Sciatic nerve (tissue), 2 donors: ENCODE results near the gene LRMDA. TPM values are rescaled to one million over a fixed set of nuclear protein-coding genes. Genes with fewer than 3 reads are reported as not detected.
"Not testable (repeated sequence)": the region's sequence is repeated elsewhere in the genome, so short reads cannot be mapped to it uniquely, and the experiment has no call there.

ENCODE experiments used
- ATAC-seq: fragments of 200-7000 bp; cut with Tn5 transposase; one replicate; pipeline ENCODE4 v1.9.1; 2020; ENCODE audit warnings: mild to moderate bottlenecking, moderate library complexity
- DNase-seq: peaks from one replicate; pipeline ENCODE4 v3.0.0-alpha.2; 2020; ENCODE audit warnings: low spot score
- intact Hi-C: fragments of 100-400 bp; cut with DNase I; formaldehyde crosslinking; loops from one replicate; pipeline ENCODE4 v1.14.2; 2022
- total RNA-seq: library from RNA; stranded (reverse); fragmentation: NEBNext Ultra II Directional; extraction: Animal tissue kit (Norgen Biotek cat#: 25700); gene quantifications from one replicate; pipeline ENCODE4 v1.2.1, GENCODE V29; 2021
- donor health status: DM: no; HTN: no; CAD: no.
- donor health status: DM: no; HTN: no; CAD: no.

The LRMDA gene
- total RNA-seq, 1 donor from 2014 or later, result 16.6 TPM

DNA sequence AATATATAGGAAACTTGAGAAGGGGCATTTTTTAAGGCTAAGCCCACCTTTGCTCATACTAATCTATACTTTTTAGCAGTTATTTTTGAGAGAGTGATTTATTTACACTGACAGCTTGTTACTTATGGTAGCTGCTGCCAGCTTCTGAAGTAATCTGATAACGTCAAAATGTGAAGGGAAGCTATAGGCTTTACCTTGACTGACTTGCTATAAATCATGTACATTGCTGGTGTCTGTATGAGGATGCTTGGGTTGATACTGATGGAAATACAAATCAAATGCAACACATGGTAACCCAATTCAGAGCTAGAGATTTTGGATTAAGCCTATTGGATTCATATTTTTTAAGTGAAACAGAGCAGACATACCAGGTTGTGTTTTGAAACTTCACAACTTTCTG, 299.4 kb downstream of the LRMDA start:
- intact Hi-C loops, result no loop called here

DNA sequence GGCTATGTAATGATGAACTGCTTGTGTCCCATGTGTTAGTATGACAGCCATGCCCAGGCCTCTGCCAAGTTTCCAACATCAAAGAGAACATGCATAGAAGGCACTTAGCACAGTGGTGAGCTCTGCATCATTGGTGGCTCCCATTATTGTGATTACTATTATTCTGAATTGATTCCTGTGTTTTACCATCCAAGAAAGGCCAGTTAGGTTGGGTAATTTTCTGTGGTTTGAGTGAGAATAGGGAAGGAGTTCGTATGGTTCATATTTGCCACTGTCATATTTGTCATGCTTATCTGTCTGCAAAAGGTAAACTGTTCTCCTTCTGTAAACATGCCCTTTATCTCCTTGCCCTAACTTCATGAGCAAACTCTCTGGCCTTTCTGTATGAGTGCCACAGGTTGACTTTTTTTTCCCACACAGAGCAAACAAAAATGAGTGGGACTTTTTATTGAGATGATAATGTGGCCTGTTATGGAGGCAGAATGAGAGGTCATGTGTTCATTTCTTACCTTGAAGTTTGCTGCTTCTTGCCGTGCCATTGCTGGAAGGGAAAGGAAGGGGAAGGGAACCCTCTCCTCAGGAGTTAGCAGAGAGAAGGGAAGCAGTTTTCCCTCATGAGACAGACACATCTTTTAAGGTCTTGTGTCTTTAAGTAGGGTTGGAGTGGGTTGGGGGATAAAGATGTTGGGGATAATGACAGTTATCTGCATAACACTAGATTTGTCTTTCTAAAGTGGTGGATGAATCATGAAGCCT, 301.9 kb downstream of the LRMDA start:
- ATAC-seq (no peak), DNase-seq (no peak)
- intact Hi-C loops, result no loop called here

More for the DNA sequence above, 299.4 kb downstream of the LRMDA start:
- ATAC-seq, result no peak
- DNase-seq, result no peak

DNA sequence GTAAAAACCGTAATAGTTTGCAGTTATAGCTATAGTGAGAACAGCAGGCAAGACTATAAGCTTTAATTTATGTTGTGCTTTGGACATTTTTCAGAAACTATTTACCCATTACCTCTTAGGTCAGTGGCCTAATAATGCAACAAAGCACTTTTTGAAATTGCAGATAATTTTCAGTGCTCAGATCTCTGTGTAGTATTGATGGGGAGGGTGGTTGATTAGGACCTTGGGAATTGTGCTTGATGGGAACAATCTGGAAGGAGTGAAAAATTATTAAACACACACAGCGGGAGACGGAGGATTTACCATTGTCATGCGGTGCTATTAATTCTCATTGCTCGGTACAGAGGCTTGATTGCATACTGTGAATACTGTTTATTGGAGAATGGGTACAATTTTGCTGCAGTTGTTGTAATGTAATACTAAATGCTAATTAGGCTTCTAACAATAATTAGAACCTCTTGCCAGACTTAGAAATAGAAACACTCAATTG, 304.8 kb downstream of the LRMDA start:
- intact Hi-C loops, result no loop called here
- ATAC-seq (no peak), DNase-seq (no peak)

DNA sequence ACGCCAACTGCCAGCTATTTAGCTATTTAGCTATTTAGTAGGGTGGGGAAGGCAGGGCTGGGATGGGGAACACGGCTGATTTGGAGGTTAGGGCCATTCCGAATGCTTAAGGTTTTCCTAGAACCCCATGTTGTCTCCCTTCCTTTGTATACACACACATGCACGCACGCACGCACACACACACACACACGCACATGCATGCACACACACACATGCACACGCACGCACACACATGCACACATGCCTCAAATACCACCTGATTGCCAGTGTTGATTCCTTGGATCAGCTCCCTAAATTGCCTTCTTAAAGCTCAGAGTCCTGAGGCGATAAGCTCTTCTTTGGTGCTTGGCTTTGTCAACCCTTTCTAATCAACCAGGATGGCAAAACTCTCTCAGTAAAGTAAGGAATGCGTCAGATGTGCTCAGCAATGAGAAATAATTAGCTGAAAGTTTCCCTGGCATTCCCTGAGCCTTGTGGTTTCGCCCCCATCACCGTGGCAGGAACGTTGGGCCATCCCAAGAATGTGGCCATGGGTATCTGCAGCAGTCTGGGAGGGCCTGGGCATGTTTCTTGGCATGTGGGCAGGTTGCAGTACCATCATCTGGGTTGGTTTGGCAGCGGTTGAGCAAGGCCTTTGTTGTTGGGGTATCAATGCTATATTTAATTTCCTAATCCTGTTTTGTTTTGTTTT, 305.6 kb downstream of the LRMDA start:
- intact Hi-C loops, result no loop called here
- ATAC-seq (no peak), DNase-seq (no peak)

DNA sequence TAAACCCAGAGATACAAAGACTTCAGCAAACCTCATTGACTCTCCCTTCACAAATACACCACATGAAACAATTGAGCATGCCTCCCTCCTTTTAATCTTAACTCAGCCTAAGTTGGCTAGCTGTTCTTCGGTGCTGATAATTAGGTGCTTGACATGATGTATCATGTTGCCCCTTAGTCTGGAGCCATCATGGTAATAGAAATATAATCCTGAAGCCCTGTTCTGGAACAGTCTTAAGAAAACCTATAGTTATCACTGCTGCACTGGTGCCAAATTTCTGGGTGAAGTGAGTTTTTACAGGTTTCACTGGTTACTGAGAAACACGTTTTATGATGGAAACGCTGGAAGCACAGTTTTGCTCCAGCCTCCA, 306.1 kb downstream of the LRMDA start:
- ATAC-seq (no peak), DNase-seq (no peak)
- intact Hi-C loops, result no loop called here

- ATAC-seq (no peak), DNase-seq (no peak)
- intact Hi-C loops, result no loop called here
Observed at GRCh38 chr10:75738924-75739323, 307.5 kb downstream of the LRMDA start.

GRCh38 chr10:75739414-75740143, 308.2 kb downstream of the LRMDA start:
- ATAC-seq, result no peak
- intact Hi-C loops, result no loop called here
- DNase-seq, result no peak

DNA sequence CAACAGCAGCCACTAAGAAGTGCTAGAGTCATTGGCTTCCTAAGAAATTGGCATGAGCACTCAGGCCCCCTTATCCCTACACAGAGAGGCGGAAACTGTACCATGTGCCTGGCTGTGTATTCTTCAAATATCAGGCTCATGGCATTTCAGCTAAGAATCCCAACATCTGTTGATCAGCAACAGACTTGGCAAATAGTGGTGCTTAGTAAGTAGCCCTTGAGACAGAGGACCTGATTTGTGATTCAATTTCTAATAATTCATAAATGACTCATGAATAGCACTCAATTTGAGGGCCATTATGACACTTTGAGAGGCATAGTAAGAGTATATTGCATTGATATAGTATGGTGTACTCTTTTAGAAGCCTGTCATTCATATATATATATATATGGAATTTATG, 309.1 kb downstream of the LRMDA start:
- ATAC-seq, result no peak
- no peak for DNase-seq
- intact Hi-C loops, result no loop called here

DNA sequence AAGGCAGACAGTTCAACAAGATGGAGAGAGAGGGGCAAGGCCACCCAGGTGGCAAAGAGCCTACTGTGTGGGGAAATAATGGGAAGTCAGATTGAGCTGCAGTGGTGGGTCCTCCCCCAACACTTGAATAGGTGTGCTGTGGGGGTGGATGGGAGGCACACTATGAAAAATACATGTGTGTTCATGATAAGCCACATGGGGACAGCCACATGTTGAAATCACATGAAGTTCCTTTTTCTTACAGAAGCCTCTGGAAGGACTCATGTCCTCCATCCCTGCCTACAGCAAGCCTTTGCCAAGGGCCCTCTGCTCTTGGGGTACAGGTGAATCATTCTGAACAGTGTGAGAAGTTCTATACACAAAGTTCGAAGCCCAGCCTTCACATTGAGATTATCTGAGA, 310.9 kb downstream of the LRMDA start:
- DNase-seq (no peak), ATAC-seq (no peak)
- intact Hi-C loops, result no loop called here

DNA sequence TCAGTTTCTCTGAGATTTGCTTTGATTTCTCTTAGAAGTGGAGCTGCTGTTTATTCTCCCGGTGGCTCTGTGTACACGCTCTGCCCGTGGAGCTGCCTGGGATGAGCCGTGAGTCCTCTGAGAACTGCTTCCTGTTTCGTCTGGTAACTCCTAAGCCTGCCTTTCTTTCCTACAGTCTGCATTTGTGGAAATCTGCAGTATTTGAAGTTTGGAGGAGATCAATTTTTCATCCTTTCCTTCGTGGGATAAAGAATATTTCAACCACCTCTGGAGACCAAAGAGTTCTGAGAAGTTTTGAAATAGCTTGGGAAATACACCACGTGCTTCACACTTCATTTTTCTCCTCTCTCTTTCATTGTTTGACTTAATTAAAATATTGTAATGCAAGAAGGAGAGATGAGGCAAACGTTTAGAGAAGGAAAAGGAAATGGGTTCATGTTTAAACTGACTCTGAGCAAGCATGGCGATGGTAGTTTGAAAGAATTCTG, 311.9 kb downstream of the LRMDA start:
- intact Hi-C loops, result no loop called here
- DNase-seq (no peak), ATAC-seq (peak; percentile 77)

GRCh38 chr10:75744261-75744660, 312.8 kb downstream of the LRMDA start:
- intact Hi-C loops, result no loop called here
- ATAC-seq, result peak; percentile 87
- DNase-seq, result no peak

DNA sequence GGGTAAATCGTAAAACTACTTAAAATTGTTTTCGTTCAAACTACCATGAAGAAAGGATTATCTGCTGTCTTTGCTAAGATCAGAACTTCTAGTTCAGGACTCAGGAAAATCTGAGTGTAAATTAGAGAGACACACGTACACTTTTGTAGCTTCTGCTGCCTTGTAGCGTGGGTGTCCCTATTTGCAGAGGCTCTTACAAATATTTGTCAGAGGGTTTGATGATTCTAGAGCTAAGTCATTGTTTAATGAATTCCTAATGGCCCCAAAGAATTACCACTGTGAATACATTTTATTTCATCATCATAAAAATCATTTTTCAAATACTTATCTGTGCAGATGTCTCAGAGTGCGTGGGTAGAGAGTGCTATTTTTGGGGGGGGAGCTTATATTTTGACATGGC, 314.9 kb downstream of the LRMDA start:
- DNase-seq (no peak), ATAC-seq (no peak)
- intact Hi-C loops, result no loop called here

DNA sequence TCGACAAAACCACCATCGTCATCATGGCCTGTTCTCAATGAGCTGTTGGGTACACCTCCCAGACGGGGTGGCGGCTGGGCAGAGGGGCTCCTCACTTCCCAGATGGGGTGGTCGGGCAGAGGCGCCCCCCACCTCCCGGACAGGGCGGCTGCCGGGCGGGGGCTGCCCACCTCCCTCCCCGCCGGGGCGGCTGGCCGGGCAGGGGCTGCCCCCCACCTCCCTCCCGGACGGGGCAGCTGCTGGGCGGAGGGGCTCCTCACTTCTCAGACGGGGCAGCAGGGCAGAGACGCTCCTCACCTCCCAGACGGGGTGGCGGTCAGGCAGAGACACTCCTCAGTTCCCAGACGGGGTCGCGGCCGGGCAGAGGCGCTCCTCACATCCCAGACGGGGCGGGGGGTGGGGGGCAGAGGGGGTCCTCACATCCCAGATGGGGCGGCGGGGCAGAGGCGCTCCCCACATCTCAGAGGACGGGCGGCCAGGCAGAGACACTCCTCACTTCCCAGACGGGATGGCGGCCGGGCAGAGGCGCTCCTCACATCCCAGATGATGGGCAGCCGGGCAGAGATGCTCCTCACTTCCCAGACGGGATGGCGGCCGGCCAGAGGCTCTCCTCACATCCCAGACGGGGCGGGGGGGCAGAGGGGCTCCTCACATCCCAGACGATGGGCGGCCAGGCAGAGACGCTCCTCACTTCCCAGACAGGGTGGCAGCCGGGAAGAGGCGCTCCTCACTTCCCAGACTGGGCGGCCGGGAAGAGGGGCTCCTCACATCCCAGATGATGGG, 318.9 kb downstream of the LRMDA start:
- DNase-seq, ATAC-seq, intact Hi-C loops: not testable (repeated sequence)

GRCh38 chr10:75751232-75751631, 319.8 kb downstream of the LRMDA start:
- DNase-seq, result no peak
- intact Hi-C loops, result no loop called here
- ATAC-seq, result no peak

DNA sequence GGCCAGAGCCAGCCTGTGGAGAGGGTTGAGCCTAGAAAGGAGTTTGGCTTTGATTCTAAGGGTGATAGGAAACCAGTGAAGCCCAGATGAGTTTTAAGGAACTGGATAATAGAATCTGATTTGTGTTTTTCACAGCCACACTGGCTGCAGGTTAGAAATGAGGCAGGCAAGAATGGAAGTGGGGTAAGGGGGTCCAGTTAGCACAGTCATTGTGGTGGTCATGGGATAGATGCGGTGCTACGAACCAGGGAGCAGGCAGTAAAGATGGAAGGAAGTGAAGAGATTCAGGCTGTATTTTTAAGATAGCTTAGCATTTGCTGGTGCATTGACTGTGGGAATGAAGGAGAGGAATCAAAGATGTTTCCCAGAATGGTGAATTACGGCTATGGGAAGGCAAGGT, 322.2 kb downstream of the LRMDA start:
- DNase-seq (no peak), ATAC-seq (peak; percentile 7)

GRCh38 chr10:75754096-75754831, 322.8 kb downstream of the LRMDA start:
- intact Hi-C loops, result no loop called here
- DNase-seq, result no peak
- ATAC-seq, result peak; percentile 70

More for the DNA sequence above, 322.2 kb downstream of the LRMDA start:
- intact Hi-C loops, result no loop called here

- ATAC-seq (peak; percentile 45), DNase-seq (no peak)
- intact Hi-C loops, result no loop called here
Observed at GRCh38 chr10:75755528-75755927, 324.1 kb downstream of the LRMDA start.

DNA sequence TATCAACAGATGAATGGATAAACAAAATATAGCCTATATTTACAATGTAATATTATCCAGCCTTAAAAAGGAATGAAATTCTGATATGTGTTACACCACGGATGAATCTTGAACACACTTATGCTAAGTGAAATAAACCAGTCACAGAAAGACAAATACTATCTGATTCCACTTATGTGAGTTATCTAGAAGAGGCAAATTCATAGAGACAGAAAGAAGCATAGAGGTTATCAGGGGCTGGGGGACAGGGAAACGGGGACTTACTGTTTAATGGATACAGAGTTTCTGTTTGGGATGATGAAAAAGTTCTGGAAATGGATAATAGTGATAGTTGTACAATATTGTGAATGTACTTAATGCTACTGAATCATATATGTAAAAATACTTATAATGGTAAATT, 329.9 kb downstream of the LRMDA start:
- intact Hi-C loops, result no loop called here
- no peak for DNase-seq
- no peak for ATAC-seq
